Keratinocyte (primary cell): ENCODE results near the gene TRIM29. TPM values are rescaled to one million over a fixed set of nuclear protein-coding genes. Genes with fewer than 3 reads are reported as not detected.

Experiments used
- DNase-seq: peaks from one replicate; pipeline ENCODE4 v3.0.0-alpha.2; 2011; ENCODE audit warnings: low read depth, missing footprints, low spot score
- FAIRE-seq: peaks from 2 replicates; lab custom pipeline; 2011; peaks lifted over from hg19 to GRCh38; lab: Jason Lieb, UNC
- H2AFZ ChIP-seq: 2 replicates; pipeline ENCODE4 v1.6.0; 2012; ENCODE audit warnings: low read length, control low read depth, inconsistent platforms; ENCODE audit not compliant: control insufficient read depth
- H3K27ac ChIP-seq: 2 replicates; pipeline ENCODE4 v1.5.1; 2011; ENCODE audit warnings: low read length; ENCODE audit not compliant: control insufficient read depth, insufficient read depth
- H3K27me3 ChIP-seq: 3 replicates; pipeline ENCODE4 v1.6.0; 2011; ENCODE audit warnings: low read length; ENCODE audit not compliant: control insufficient read depth, insufficient read depth; ENCODE audit errors: extremely low read depth
- H3K36me3 ChIP-seq, 2 experiments: 2 replicates in 1 of 2; 3 replicates in 1 of 2; pipeline ENCODE4 v1.5.1; 2011; ENCODE audit warnings: low read length in 2 of 2, mild to moderate bottlenecking in 1 of 2; ENCODE audit not compliant: control insufficient read depth in 2 of 2, insufficient read depth in 2 of 2; ENCODE audit errors: extremely low read depth in 1 of 2
- H3K4me1 ChIP-seq: 3 replicates; pipeline ENCODE4 v1.5.1; 2011; ENCODE audit warnings: low read length; ENCODE audit not compliant: control insufficient read depth, insufficient read depth; ENCODE audit errors: extremely low read depth
- H3K4me2 ChIP-seq: 3 replicates; pipeline ENCODE4 v1.6.0; 2011; ENCODE audit warnings: low read depth, low read length; ENCODE audit not compliant: control insufficient read depth, insufficient read depth; ENCODE audit errors: extremely low read depth
- H3K4me3 ChIP-seq, 3 experiments: fragments of 200-600 bp in 1 of 3; sonication (generic) in 1 of 3; 2 replicates in 2 of 3; 3 replicates in 1 of 3; pipeline ENCODE4 v1.5.1; 2011 to 2016; ENCODE audit warnings: low read length in 3 of 3, mild to moderate bottlenecking in 3 of 3, control low read depth in 2 of 3, inconsistent platforms in 1 of 3, low read depth in 1 of 3, mixed read lengths in 1 of 3, mixed run types in 1 of 3, moderate library complexity in 1 of 3; ENCODE audit not compliant: control insufficient read depth in 2 of 3, insufficient read depth in 2 of 3; ENCODE audit errors: extremely low read depth in 1 of 3
- H3K79me2 ChIP-seq: 2 replicates; pipeline ENCODE4 v1.6.0; 2012; ENCODE audit warnings: low read length; ENCODE audit not compliant: control insufficient read depth, insufficient read depth
- H3K9ac ChIP-seq: 3 replicates; pipeline ENCODE4 v1.6.0; 2011; ENCODE audit warnings: low read length; ENCODE audit not compliant: control insufficient read depth, insufficient read depth; ENCODE audit errors: extremely low read depth
- H3K9me1 ChIP-seq: 3 replicates; pipeline ENCODE4 v1.6.0; 2011; ENCODE audit warnings: low read length; ENCODE audit not compliant: control insufficient read depth, insufficient read depth; ENCODE audit errors: extremely low read depth
- H3K9me3 ChIP-seq: 2 replicates; pipeline ENCODE4 v1.5.1; 2012; ENCODE audit warnings: low read depth, low read length; ENCODE audit not compliant: control insufficient read depth
- H4K20me1 ChIP-seq: 3 replicates; pipeline ENCODE4 v1.6.0; 2011; ENCODE audit warnings: low read length; ENCODE audit not compliant: control insufficient read depth, insufficient read depth; ENCODE audit errors: extremely low read depth
- CTCF ChIP-seq, 3 experiments: IDR thresholded peaks in 1 of 3; conservative IDR thresholded peaks in 1 of 3; optimal IDR thresholded peaks in 1 of 3; 2 replicates in 2 of 3; 3 replicates in 1 of 3; pipeline versions ENCODE3 to v1.5.1; 2011; ENCODE audit warnings: low read length in 3 of 3, mild to moderate bottlenecking in 3 of 3, moderate library complexity in 2 of 3, control low read depth in 1 of 3, inconsistent platforms in 1 of 3; ENCODE audit not compliant: insufficient read depth in 2 of 3; ENCODE audit errors: extremely low read depth in 1 of 3
- EZH2 ChIP-seq: IDR thresholded peaks from one replicate; pipeline ENCODE4 v1.6.1; 2012; ENCODE audit warnings: inconsistent platforms, mild to moderate bottlenecking, low read length, moderate library complexity
- dilution Hi-C: fragments of 300-500 bp; cut with MboI; formaldehyde crosslinking; loops from one replicate; pipeline ENCODE4 v1.7.0; 2020; ENCODE audit warnings: low sequenced_read_pairs; ENCODE audit not compliant: extremely low pct_ligation_motif_present
- polyA plus RNA-seq, 5 experiments: library from polyadenylated mRNA; depleted of rRNA in 3 of 5; stranded (reverse) in 3 of 5; stranded (forward) in 1 of 5; unstranded in 1 of 5; fragments of >200 nt; gene quantifications; 1 replicate in 1 of 5; 2 replicates in 3 of 5; 3 replicates in 1 of 5; pipeline versions ENCODE4 v1.2.1 to v1.2.3, GENCODE V29; 2011 to 2012; ENCODE audit warnings: missing spikeins in 2 of 5, low read depth in 1 of 5, low replicate concordance in 1 of 5

Gene TRIM29
- polyA plus RNA-seq, 1 donor (not counting 4 experiments of a cell fraction or from before 2014, with no cell fraction given) = 463 TPM

- no peak overlapping the region for H3K9ac ChIP-seq
- H3K27me3 ChIP-seq = peaks cover 2% of the 10 kb centered on the region
- no peak overlapping the region for H3K4me2 ChIP-seq
- FAIRE-seq (no peak), DNase-seq (no peak)
- no peaks in the 10 kb centered on the region for H3K9me3 ChIP-seq
- H3K79me2 ChIP-seq = no peaks in the 10 kb centered on the region
- H3K4me1 ChIP-seq = peaks cover 4% of the 10 kb centered on the region
- no peaks in the 10 kb centered on the region for H4K20me1 ChIP-seq
- dilution Hi-C loops = no loop called here
- H3K9me1 ChIP-seq = no peaks in the 10 kb centered on the region
- H3K27ac ChIP-seq = no peak overlapping the region
- H3K36me3 ChIP-seq = no peaks in the 10 kb centered on the region
- H2AFZ ChIP-seq = no peak overlapping the region
- TF ChIP-seq EZH2 = no peak
- no peak for TF ChIP-seq CTCF (optimal IDR thresholded peaks at IDR 0.05 in 1 of 3, IDR thresholded peaks at IDR 0.05 in 1 of 3, conservative IDR thresholded peaks at IDR 0.05 in 1 of 3; ENCODE audit: extremely low read depth in 1 of 3, insufficient read depth in 2 of 3, low read length in 3 of 3)
- H3K4me3 ChIP-seq = no peak overlapping the region
Observed at GRCh38 chr11:120064341-120064740, 73.6 kb downstream of the TRIM29 start.

- Histone ChIP-seq H3K4me3 (no peak overlapping the region), H3K27ac (no peak overlapping the region), H3K79me2 (no peaks in the 10 kb centered on the region), H3K9me1 (no peaks in the 10 kb centered on the region), H3K27me3 (peaks cover 2% of the 10 kb centered on the region), H3K9ac (no peak overlapping the region), H3K4me1 (peaks cover 4% of the 10 kb centered on the region), H3K36me3 (no peaks in the 10 kb centered on the region), H4K20me1 (no peaks in the 10 kb centered on the region), H3K9me3 (no peaks in the 10 kb centered on the region), H2AFZ (no peak overlapping the region), H3K4me2 (no peak overlapping the region)
- TF ChIP-seq CTCF (optimal IDR thresholded peaks at IDR 0.05 in 1 of 3, IDR thresholded peaks at IDR 0.05 in 1 of 3, conservative IDR thresholded peaks at IDR 0.05 in 1 of 3; ENCODE audit: extremely low read depth in 1 of 3, insufficient read depth in 2 of 3, low read length in 3 of 3) (no peak), EZH2 (no peak)
- dilution Hi-C loops = no loop called here
- FAIRE-seq (no peak), DNase-seq (no peak)
Observed at GRCh38 chr11:120063686-120064340, 74.1 kb downstream of the TRIM29 start.
